ENCODE data around the gene SYP. TPM values are rescaled to one million over a fixed set of nuclear protein-coding genes. Genes with fewer than 3 reads are reported as not detected.

Gene SYP
- total RNA-seq, 1 experiment from 2014 or later = 7.0 TPM

DNA sequence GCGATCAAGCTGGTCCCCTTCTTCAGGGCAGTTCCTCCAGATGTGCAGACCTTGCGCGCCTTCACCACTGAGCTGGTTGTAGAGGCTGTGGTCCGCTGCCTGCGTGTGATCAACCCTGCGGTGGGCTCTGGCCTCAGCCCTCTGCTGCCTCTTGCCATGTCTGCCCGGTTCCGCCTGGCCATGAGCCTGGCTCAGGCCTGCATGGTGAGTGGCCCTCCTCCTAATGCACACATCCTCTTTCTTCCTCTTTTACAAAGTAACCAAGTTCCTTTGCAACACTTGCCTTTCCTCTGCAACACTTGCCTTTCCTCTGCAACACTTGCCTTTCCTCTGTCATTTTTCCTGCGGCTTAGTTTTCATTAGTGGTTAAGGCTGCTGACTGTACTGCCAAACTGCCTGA is 37.1 kb upstream of the SYP start:
- ChIA-PET CTCF (no interaction called here), POLR2A (no interaction called here)
- ATAC-seq = no peak
- H3K27ac Mint-ChIP-seq = 0 out of 2 replicates have a peak overlapping the region, but pooled peaks have one; percentile 60
- DNase-seq (ENCODE audit: low spot score) = no peak
- TF ChIP-seq, protein P1, sequence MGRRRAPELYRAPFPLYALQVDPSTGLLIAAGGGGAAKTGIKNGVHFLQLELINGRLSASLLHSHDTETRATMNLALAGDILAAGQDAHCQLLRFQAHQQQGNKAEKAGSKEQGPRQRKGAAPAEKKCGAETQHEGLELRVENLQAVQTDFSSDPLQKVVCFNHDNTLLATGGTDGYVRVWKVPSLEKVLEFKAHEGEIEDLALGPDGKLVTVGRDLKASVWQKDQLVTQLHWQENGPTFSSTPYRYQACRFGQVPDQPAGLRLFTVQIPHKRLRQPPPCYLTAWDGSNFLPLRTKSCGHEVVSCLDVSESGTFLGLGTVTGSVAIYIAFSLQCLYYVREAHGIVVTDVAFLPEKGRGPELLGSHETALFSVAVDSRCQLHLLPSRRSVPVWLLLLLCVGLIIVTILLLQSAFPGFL (CRISPR knock-in tag; IDR thresholded peaks at IDR 0.05; ENCODE audit: borderline replicate concordance) = no peak
- TF ChIP-seq CBFB (CRISPR knock-in tag; IDR thresholded peaks at IDR 0.05; ENCODE audit: low read depth) (no peak), NFE2L1 (CRISPR knock-in tag; IDR thresholded peaks at IDR 0.05) (no peak), TCF7 (CRISPR knock-in tag; IDR thresholded peaks at IDR 0.05; ENCODE audit: low read depth) (no peak), ZNF671 (CRISPR knock-in tag; IDR thresholded peaks at IDR 0.05) (no peak)
- TF ChIP-seq, protein P2, sequence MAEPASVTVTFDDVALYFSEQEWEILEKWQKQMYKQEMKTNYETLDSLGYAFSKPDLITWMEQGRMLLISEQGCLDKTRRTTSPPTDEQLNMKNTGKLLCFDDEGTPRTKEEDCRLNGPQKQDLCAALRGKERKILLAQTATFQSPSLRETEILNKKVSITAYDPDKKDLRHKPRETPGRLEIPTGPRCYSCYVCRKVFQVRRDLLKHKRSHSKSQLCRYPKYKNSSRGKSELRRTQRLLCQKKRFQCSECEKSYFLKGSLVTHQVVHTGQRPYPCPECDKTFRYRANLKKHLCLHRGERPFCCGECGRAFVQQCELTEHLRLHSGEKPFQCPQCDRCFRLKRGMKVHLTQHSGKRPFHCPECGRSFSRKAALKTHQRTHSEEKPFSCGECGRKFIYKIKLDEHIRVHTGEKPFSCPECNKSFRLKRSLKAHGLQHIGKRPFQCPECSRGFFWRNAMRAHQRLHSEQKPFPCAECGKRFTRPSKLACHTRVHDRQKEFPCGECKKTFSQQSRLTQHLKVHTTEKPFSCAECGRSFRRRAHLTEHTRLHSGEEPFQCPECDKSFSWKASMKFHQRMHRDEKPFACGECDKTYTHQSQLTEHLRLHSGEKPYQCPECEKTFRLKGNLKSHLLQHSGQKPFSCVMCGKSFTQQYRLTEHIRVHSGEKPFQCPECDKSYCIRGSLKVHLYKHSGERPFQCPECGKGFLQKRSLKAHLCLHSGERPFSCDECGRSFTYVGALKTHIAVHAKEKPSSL (CRISPR knock-in tag; conservative IDR thresholded peaks at IDR 0.05) = no peak
- TF ChIP-seq, protein P3, sequence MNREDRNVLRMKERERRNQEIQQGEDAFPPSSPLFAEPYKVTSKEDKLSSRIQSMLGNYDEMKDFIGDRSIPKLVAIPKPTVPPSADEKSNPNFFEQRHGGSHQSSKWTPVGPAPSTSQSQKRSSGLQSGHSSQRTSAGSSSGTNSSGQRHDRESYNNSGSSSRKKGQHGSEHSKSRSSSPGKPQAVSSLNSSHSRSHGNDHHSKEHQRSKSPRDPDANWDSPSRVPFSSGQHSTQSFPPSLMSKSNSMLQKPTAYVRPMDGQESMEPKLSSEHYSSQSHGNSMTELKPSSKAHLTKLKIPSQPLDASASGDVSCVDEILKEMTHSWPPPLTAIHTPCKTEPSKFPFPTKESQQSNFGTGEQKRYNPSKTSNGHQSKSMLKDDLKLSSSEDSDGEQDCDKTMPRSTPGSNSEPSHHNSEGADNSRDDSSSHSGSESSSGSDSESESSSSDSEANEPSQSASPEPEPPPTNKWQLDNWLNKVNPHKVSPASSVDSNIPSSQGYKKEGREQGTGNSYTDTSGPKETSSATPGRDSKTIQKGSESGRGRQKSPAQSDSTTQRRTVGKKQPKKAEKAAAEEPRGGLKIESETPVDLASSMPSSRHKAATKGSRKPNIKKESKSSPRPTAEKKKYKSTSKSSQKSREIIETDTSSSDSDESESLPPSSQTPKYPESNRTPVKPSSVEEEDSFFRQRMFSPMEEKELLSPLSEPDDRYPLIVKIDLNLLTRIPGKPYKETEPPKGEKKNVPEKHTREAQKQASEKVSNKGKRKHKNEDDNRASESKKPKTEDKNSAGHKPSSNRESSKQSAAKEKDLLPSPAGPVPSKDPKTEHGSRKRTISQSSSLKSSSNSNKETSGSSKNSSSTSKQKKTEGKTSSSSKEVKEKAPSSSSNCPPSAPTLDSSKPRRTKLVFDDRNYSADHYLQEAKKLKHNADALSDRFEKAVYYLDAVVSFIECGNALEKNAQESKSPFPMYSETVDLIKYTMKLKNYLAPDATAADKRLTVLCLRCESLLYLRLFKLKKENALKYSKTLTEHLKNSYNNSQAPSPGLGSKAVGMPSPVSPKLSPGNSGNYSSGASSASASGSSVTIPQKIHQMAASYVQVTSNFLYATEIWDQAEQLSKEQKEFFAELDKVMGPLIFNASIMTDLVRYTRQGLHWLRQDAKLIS (CRISPR knock-in tag; IDR thresholded peaks at IDR 0.05; ENCODE audit: borderline replicate concordance) = no peak
- TF ChIP-seq, protein P4, sequence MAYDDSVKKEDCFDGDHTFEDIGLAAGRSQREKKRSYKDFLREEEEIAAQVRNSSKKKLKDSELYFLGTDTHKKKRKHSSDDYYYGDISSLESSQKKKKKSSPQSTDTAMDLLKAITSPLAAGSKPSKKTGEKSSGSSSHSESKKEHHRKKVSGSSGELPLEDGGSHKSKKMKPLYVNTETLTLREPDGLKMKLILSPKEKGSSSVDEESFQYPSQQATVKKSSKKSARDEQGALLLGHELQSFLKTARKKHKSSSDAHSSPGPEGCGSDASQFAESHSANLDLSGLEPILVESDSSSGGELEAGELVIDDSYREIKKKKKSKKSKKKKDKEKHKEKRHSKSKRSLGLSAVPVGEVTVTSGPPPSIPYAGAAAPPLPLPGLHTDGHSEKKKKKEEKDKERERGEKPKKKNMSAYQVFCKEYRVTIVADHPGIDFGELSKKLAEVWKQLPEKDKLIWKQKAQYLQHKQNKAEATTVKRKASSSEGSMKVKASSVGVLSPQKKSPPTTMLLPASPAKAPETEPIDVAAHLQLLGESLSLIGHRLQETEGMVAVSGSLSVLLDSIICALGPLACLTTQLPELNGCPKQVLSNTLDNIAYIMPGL (CRISPR knock-in tag; IDR thresholded peaks at IDR 0.05) = no peak
- TF ChIP-seq, protein P5, sequence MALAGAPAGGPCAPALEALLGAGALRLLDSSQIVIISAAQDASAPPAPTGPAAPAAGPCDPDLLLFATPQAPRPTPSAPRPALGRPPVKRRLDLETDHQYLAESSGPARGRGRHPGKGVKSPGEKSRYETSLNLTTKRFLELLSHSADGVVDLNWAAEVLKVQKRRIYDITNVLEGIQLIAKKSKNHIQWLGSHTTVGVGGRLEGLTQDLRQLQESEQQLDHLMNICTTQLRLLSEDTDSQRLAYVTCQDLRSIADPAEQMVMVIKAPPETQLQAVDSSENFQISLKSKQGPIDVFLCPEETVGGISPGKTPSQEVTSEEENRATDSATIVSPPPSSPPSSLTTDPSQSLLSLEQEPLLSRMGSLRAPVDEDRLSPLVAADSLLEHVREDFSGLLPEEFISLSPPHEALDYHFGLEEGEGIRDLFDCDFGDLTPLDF (CRISPR knock-in tag; IDR thresholded peaks at IDR 0.05) = no peak
- H3K9me3 Mint-ChIP-seq = no peaks in the 10 kb centered on the region
- H3K36me3 Mint-ChIP-seq = no peaks in the 10 kb centered on the region
- H3K4me1 Mint-ChIP-seq = no peaks in the 10 kb centered on the region
- H3K4me3 Mint-ChIP-seq = peak overlapping the region; percentile 20
- no peaks in the 10 kb centered on the region; the same call in 1 of the 2 replicates for H3K27me3 Mint-ChIP-seq (ENCODE audit: low read depth)

DNA sequence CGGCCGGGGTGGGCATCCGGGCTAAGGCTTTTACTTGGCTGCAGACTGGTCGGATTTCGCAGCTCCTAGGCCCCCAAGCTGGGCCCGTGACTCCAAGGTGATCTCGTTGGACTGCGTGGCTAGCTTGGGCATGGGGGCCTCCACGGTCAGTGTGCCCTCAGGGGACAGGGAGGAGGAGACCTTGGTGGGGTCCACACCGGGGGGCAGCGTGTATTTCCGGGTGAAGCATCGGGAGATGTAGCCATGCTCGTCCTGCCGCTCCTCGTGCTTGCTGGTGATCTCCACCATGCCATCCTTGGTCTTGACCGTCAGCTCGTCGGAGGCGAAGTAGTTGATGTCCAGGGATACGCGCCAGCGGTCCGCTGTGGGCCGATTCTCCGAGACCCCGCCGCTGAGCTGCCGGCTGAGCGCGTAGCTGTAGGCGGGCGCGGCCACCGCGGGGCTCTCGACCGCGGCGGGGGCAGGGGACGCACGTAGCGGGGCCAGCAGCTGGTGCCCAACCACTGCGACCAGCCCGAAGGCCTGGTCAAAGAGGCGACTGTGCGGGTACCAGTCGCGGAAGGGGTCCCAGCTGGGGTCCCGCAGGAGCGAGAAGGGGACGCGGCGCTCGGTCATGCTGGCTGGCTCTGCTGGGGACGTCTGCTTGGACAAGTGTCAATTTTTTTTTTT is 34.0 kb upstream of the SYP start:
- Mint-ChIP-seq H3K9me3 (no peaks in the 10 kb centered on the region), H3K4me1 (peaks cover 10% of the 10 kb centered on the region), H3K27ac (no peak overlapping the region), H3K36me3 (no peaks in the 10 kb centered on the region), H3K27me3 (ENCODE audit: low read depth) (no peaks in the 10 kb centered on the region; the same call in 1 of the 2 replicates), H3K4me3 (no peak overlapping the region)
- POLR2A ChIA-PET = no interaction called here
- TF ChIP-seq ZNF416 (CRISPR knock-in tag; IDR thresholded peaks at IDR 0.05) = no peak
- no peak for TF ChIP-seq ZNF263 (CRISPR knock-in tag; IDR thresholded peaks at IDR 0.05; ENCODE audit: low read depth)
- no peak for TF ChIP-seq ZBTB21 (CRISPR knock-in tag; IDR thresholded peaks at IDR 0.05; ENCODE audit: borderline replicate concordance)
- TF ChIP-seq, protein P6, sequence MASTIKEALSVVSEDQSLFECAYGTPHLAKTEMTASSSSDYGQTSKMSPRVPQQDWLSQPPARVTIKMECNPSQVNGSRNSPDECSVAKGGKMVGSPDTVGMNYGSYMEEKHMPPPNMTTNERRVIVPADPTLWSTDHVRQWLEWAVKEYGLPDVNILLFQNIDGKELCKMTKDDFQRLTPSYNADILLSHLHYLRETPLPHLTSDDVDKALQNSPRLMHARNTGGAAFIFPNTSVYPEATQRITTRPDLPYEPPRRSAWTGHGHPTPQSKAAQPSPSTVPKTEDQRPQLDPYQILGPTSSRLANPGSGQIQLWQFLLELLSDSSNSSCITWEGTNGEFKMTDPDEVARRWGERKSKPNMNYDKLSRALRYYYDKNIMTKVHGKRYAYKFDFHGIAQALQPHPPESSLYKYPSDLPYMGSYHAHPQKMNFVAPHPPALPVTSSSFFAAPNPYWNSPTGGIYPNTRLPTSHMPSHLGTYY (CRISPR knock-in tag; IDR thresholded peaks at IDR 0.05) = no peak
- CTCF ChIA-PET = interaction anchor here (0.9 kb wide), 1 partner anchor 78 kb away, joined by 3 read pairs; no protein-coding TSS in a partner anchor
- DNase-seq (ENCODE audit: low spot score) = no peak
- no peak for ATAC-seq
